ENCODE results near the gene WDFY3.

Gene WDFY3

GRCh38 chr4:84952776-84953175 lies 13.7 kb downstream of the WDFY3 start:
- no peak for DNase-seq (ENCODE audit: low read depth)

GRCh38 chr4:84952004-84952403 lies 14.5 kb downstream of the WDFY3 start:
- no peak for DNase-seq (ENCODE audit: low read depth)

GRCh38 chr4:84948056-84948455 lies 18.4 kb downstream of the WDFY3 start:
- no peak for DNase-seq (ENCODE audit: low read depth)

GRCh38 chr4:84944947-84945346 lies 21.5 kb downstream of the WDFY3 start:
- no peak for DNase-seq (ENCODE audit: low read depth)

GRCh38 chr4:84940960-84941359 lies 25.5 kb downstream of the WDFY3 start:
- no peak for DNase-seq (ENCODE audit: low read depth)

GRCh38 chr4:84939113-84939512 lies 27.4 kb downstream of the WDFY3 start:
- DNase-seq (ENCODE audit: low read depth): no peak

GRCh38 chr4:84938316-84938715 lies 28.2 kb downstream of the WDFY3 start:
- no peak for DNase-seq (ENCODE audit: low read depth)

GRCh38 chr4:84937381-84937977 lies 29.0 kb downstream of the WDFY3 start:
- no peak for DNase-seq (ENCODE audit: low read depth)

GRCh38 chr4:84936123-84936522 lies 30.4 kb downstream of the WDFY3 start:
- DNase-seq (ENCODE audit: low read depth): no peak

GRCh38 chr4:84932462-84932861 lies 34.0 kb downstream of the WDFY3 start:
- DNase-seq (ENCODE audit: low read depth): no peak

GRCh38 chr4:84931961-84932360 lies 34.5 kb downstream of the WDFY3 start:
- no peak for DNase-seq (ENCODE audit: low read depth)

GRCh38 chr4:84931274-84931673 lies 35.2 kb downstream of the WDFY3 start:
- DNase-seq (ENCODE audit: low read depth): no peak

GRCh38 chr4:84928089-84928488 lies 38.4 kb downstream of the WDFY3 start:
- DNase-seq (ENCODE audit: low read depth): no peak

- no peak for DNase-seq (ENCODE audit: low read depth)
Observed at GRCh38 chr4:84927428-84927827, 39.1 kb downstream of the WDFY3 start.

- DNase-seq (ENCODE audit: low read depth): no peak
Observed at GRCh38 chr4:84925558-84925957, 40.9 kb downstream of the WDFY3 start.

GRCh38 chr4:84924434-84924833 lies 42.1 kb downstream of the WDFY3 start:
- no peak for DNase-seq (ENCODE audit: low read depth)

- DNase-seq (ENCODE audit: low read depth): no peak
Observed at GRCh38 chr4:84920617-84921016, 45.9 kb downstream of the WDFY3 start.

GRCh38 chr4:84917869-84918600 lies 48.5 kb downstream of the WDFY3 start:
- DNase-seq (ENCODE audit: low read depth): no peak

GRCh38 chr4:84917086-84917821 lies 49.2 kb downstream of the WDFY3 start:
- no peak for DNase-seq (ENCODE audit: low read depth)

GRCh38 chr4:84916227-84916626 lies 50.3 kb downstream of the WDFY3 start:
- no peak for DNase-seq (ENCODE audit: low read depth)

GRCh38 chr4:84915396-84915780 lies 51.1 kb downstream of the WDFY3 start:
- DNase-seq (ENCODE audit: low read depth): no peak

- DNase-seq (ENCODE audit: low read depth): no peak
Observed at GRCh38 chr4:84914686-84915395, 51.6 kb downstream of the WDFY3 start.

- no peak for DNase-seq (ENCODE audit: low read depth)
Observed at GRCh38 chr4:84913176-84913575, 53.3 kb downstream of the WDFY3 start.

All from stimulated activated CD8-positive, alpha-beta memory T cell treated with anti-CD3 and anti-CD28 coated beads, Interleukin-15, amount 100 ng/mL, for 1 hour (primary cell).